Activated CD4-positive, alpha-beta memory T cell treated with anti-CD3 and anti-CD28 coated beads for 36 hours (primary cell): Measurements from ENCODE around the gene TMEM232. TPM values are rescaled to one million over a fixed set of nuclear protein-coding genes. Genes with fewer than 3 reads are reported as not detected.

Experiments used
- CTCF ChIA-PET: fragments of 350-600 bp; sonication (Branson Sonifier 250); formaldehyde crosslinking; loops from one replicate; lab custom pipeline; 2021; ENCODE audit warnings: antibody characterized with exemption, inconsistent platforms; lab: Charles Lee
- POLR2A ChIA-PET: fragments of 350-600 bp; sonication (Branson Sonifier 250); formaldehyde crosslinking; loops from one replicate; lab custom pipeline; 2021; ENCODE audit warnings: antibody characterized with exemption; lab: Charles Lee
- DNase-seq: peaks from one replicate; pipeline ENCODE4 v3.0.0-alpha.2; 2020
- H3K27ac Mint-ChIP-seq: one replicate; pipeline ENCODE4 v1.8.0; 2021; ENCODE audit warnings: mixed read lengths
- H3K27me3 Mint-ChIP-seq: one replicate; pipeline ENCODE4 v1.8.0; 2021; ENCODE audit warnings: mixed read lengths
- H3K36me3 Mint-ChIP-seq: one replicate; pipeline ENCODE4 v1.8.0; 2021; ENCODE audit warnings: mixed read lengths
- H3K4me1 Mint-ChIP-seq: one replicate; pipeline ENCODE4 v1.8.0; 2021; ENCODE audit warnings: low read depth, mixed read lengths
- H3K4me3 Mint-ChIP-seq: one replicate; pipeline ENCODE4 v1.8.0; 2021; ENCODE audit warnings: mild to moderate bottlenecking, mixed read lengths
- H3K9me3 Mint-ChIP-seq: one replicate; pipeline ENCODE4 v1.8.0; 2021; ENCODE audit warnings: mixed read lengths
- intact Hi-C: fragments of 100-400 bp; cut with micrococcal nuclease; formaldehyde crosslinking; loops from one replicate; pipeline ENCODE4 v1.15.1; 2023
- total RNA-seq, 2 experiments: library from RNA; stranded (reverse); gene quantifications; one replicate each; pipeline ENCODE4 v1.2.3, GENCODE V29; 2021

Gene TMEM232
- total RNA-seq, 2 experiments from 2014 or later: 0.74 to 0.92 TPM

- Mint-ChIP-seq H3K27ac (no peak overlapping the region), H3K9me3 (peaks cover 9% of the 10 kb centered on the region), H3K4me3 (no peak overlapping the region), H3K27me3 (peaks cover 3% of the 10 kb centered on the region), H3K4me1 (no peaks in the 10 kb centered on the region), H3K36me3 (no peaks in the 10 kb centered on the region)
- no peak for DNase-seq
- intact Hi-C loops: no loop called here
- ChIA-PET POLR2A (interaction anchor here (0.8 kb wide), 1 partner anchor 10 kb away, joined by 3 read pairs; no protein-coding TSS in a partner anchor), CTCF (no interaction called here)
Measured at GRCh38 chr5:110611817-110612216, 114.7 kb downstream of the TMEM232 start.

GRCh38 chr5:110594866-110595265 lies 131.6 kb downstream of the TMEM232 start:
- peaks cover 3% of the 10 kb centered on the region for H3K27me3 Mint-ChIP-seq
- POLR2A ChIA-PET: no interaction called here
- intact Hi-C loops: no loop called here

GRCh38 chr5:110590187-110590586 lies 136.3 kb downstream of the TMEM232 start:
- Mint-ChIP-seq H3K27me3 (peaks cover 3% of the 10 kb centered on the region), H3K27ac (no peak overlapping the region), H3K4me3 (no peak overlapping the region), H3K4me1 (no peaks in the 10 kb centered on the region), H3K9me3 (no peaks in the 10 kb centered on the region), H3K36me3 (no peaks in the 10 kb centered on the region)
- intact Hi-C loops: no loop called here
- POLR2A ChIA-PET: no interaction called here
- DNase-seq: no peak
- CTCF ChIA-PET: interaction anchor here (0.8 kb wide), 1 partner anchor 176 kb away, joined by 3 read pairs; no protein-coding TSS in a partner anchor

More at GRCh38 chr5:110594866-110595265, 131.6 kb downstream of the TMEM232 start:
- DNase-seq: no peak
- peaks cover 8% of the 10 kb centered on the region for H3K9me3 Mint-ChIP-seq
- no peaks in the 10 kb centered on the region for H3K4me1 Mint-ChIP-seq
- no peaks in the 10 kb centered on the region for H3K36me3 Mint-ChIP-seq
- H3K4me3 Mint-ChIP-seq: no peak overlapping the region
- CTCF ChIA-PET: no interaction called here
- H3K27ac Mint-ChIP-seq: no peak overlapping the region

GRCh38 chr5:110588286-110588980 lies 138.0 kb downstream of the TMEM232 start:
- H3K9me3 Mint-ChIP-seq: no peaks in the 10 kb centered on the region
- POLR2A ChIA-PET: no interaction called here

GRCh38 chr5:110580625-110581024 lies 145.8 kb downstream of the TMEM232 start:
- Mint-ChIP-seq H3K27me3 (no peaks in the 10 kb centered on the region), H3K4me1 (no peaks in the 10 kb centered on the region), H3K36me3 (no peaks in the 10 kb centered on the region), H3K27ac (no peak overlapping the region), H3K4me3 (no peak overlapping the region), H3K9me3 (no peaks in the 10 kb centered on the region)
- no peak for DNase-seq
- ChIA-PET POLR2A (no interaction called here), CTCF (no interaction called here)
- intact Hi-C loops: no loop called here

More at GRCh38 chr5:110588286-110588980, 138.0 kb downstream of the TMEM232 start:
- no peak overlapping the region for H3K4me3 Mint-ChIP-seq
- H3K27me3 Mint-ChIP-seq: peaks cover 2% of the 10 kb centered on the region
- H3K27ac Mint-ChIP-seq: no peak overlapping the region
- no peaks in the 10 kb centered on the region for H3K36me3 Mint-ChIP-seq
- no peak for DNase-seq
- CTCF ChIA-PET: no interaction called here
- intact Hi-C loops: no loop called here
- H3K4me1 Mint-ChIP-seq: no peaks in the 10 kb centered on the region

- no peaks in the 10 kb centered on the region for H3K27me3 Mint-ChIP-seq
- no peaks in the 10 kb centered on the region for H3K9me3 Mint-ChIP-seq
- H3K27ac Mint-ChIP-seq: no peak overlapping the region
- intact Hi-C loops: no loop called here
- no peaks in the 10 kb centered on the region for H3K36me3 Mint-ChIP-seq
- DNase-seq: no peak
- no peaks in the 10 kb centered on the region for H3K4me1 Mint-ChIP-seq
- no peak overlapping the region for H3K4me3 Mint-ChIP-seq
- POLR2A ChIA-PET: no interaction called here
- CTCF ChIA-PET: interaction anchor here (0.9 kb wide), 1 partner anchor 43 kb away, joined by 3 read pairs; no protein-coding TSS in a partner anchor
Measured at GRCh38 chr5:110572729-110573128, 153.7 kb downstream of the TMEM232 start.

- Mint-ChIP-seq H3K4me3 (no peak overlapping the region), H3K27me3 (peaks cover 6% of the 10 kb centered on the region), H3K36me3 (no peaks in the 10 kb centered on the region), H3K4me1 (no peaks in the 10 kb centered on the region), H3K9me3 (peaks cover 4% of the 10 kb centered on the region), H3K27ac (no peak overlapping the region)
- CTCF ChIA-PET: no interaction called here
- POLR2A ChIA-PET: no interaction called here
- no peak for DNase-seq
- intact Hi-C loops: no loop called here
Measured at GRCh38 chr5:110562191-110562590, 164.3 kb downstream of the TMEM232 start.

- Mint-ChIP-seq H3K27me3 (peaks cover 6% of the 10 kb centered on the region), H3K27ac (no peak overlapping the region), H3K9me3 (no peaks in the 10 kb centered on the region), H3K4me3 (no peak overlapping the region), H3K4me1 (no peaks in the 10 kb centered on the region), H3K36me3 (no peaks in the 10 kb centered on the region)
- no peak for DNase-seq
- ChIA-PET CTCF (no interaction called here), POLR2A (no interaction called here)
- intact Hi-C loops: no loop called here
Measured at GRCh38 chr5:110561510-110561909, 165.0 kb downstream of the TMEM232 start.

GRCh38 chr5:110549301-110549700 lies 177.2 kb downstream of the TMEM232 start:
- CTCF ChIA-PET: no interaction called here
- intact Hi-C loops: no loop called here

GRCh38 chr5:110548171-110548570 lies 178.3 kb downstream of the TMEM232 start:
- H3K4me1 Mint-ChIP-seq: no peaks in the 10 kb centered on the region
- no peaks in the 10 kb centered on the region for H3K36me3 Mint-ChIP-seq
- no peak for DNase-seq
- H3K9me3 Mint-ChIP-seq: peaks cover 8% of the 10 kb centered on the region
- no peak overlapping the region for H3K27ac Mint-ChIP-seq
- intact Hi-C loops: no loop called here
- ChIA-PET CTCF (no interaction called here), POLR2A (no interaction called here)
- no peaks in the 10 kb centered on the region for H3K27me3 Mint-ChIP-seq
- no peak overlapping the region for H3K4me3 Mint-ChIP-seq

More at GRCh38 chr5:110549301-110549700, 177.2 kb downstream of the TMEM232 start:
- no peaks in the 10 kb centered on the region for H3K4me1 Mint-ChIP-seq
- DNase-seq: no peak
- POLR2A ChIA-PET: no interaction called here
- no peaks in the 10 kb centered on the region for H3K27me3 Mint-ChIP-seq
- H3K9me3 Mint-ChIP-seq: peaks cover 11% of the 10 kb centered on the region
- H3K27ac Mint-ChIP-seq: no peak overlapping the region
- H3K36me3 Mint-ChIP-seq: no peaks in the 10 kb centered on the region
- no peak overlapping the region for H3K4me3 Mint-ChIP-seq

GRCh38 chr5:110547495-110547894 lies 179.0 kb downstream of the TMEM232 start:
- ChIA-PET POLR2A (no interaction called here), CTCF (no interaction called here)
- no peaks in the 10 kb centered on the region for H3K27me3 Mint-ChIP-seq
- no peak overlapping the region for H3K4me3 Mint-ChIP-seq
- no peak overlapping the region for H3K27ac Mint-ChIP-seq
- no peak for DNase-seq
- no peaks in the 10 kb centered on the region for H3K4me1 Mint-ChIP-seq
- intact Hi-C loops: no loop called here
- H3K36me3 Mint-ChIP-seq: no peaks in the 10 kb centered on the region
- H3K9me3 Mint-ChIP-seq: peaks cover 3% of the 10 kb centered on the region

GRCh38 chr5:110545716-110546115 lies 180.8 kb downstream of the TMEM232 start:
- CTCF ChIA-PET: interaction anchor here (0.8 kb wide), 1 partner anchor 93 kb away, joined by 3 read pairs; no protein-coding TSS in a partner anchor

GRCh38 chr5:110544603-110545002 lies 181.9 kb downstream of the TMEM232 start:
- Mint-ChIP-seq H3K27me3 (no peaks in the 10 kb centered on the region), H3K27ac (no peak overlapping the region), H3K4me3 (no peak overlapping the region), H3K36me3 (no peaks in the 10 kb centered on the region), H3K4me1 (no peaks in the 10 kb centered on the region), H3K9me3 (no peaks in the 10 kb centered on the region)
- ChIA-PET CTCF (no interaction called here), POLR2A (no interaction called here)
- DNase-seq: no peak
- intact Hi-C loops: no loop called here

More at GRCh38 chr5:110545716-110546115, 180.8 kb downstream of the TMEM232 start:
- H3K4me1 Mint-ChIP-seq: no peaks in the 10 kb centered on the region
- no peak for DNase-seq
- intact Hi-C loops: no loop called here
- no peaks in the 10 kb centered on the region for H3K36me3 Mint-ChIP-seq
- no peaks in the 10 kb centered on the region for H3K27me3 Mint-ChIP-seq
- POLR2A ChIA-PET: no interaction called here
- H3K4me3 Mint-ChIP-seq: no peak overlapping the region
- H3K27ac Mint-ChIP-seq: no peak overlapping the region
- H3K9me3 Mint-ChIP-seq: no peaks in the 10 kb centered on the region
